ENCODE measurements around the gene MOBP.
"Not testable (repeated sequence)": the region's sequence is repeated elsewhere in the genome, so short reads cannot be mapped to it uniquely, and the experiment has no call there.

MOBP gene, protein sequence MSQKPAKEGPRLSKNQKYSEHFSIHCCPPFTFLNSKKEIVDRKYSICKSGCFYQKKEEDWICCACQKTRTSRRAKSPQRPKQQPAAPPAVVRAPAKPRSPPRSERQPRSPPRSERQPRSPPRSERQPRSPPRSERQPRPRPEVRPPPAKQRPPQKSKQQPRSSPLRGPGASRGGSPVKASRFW

DNA sequence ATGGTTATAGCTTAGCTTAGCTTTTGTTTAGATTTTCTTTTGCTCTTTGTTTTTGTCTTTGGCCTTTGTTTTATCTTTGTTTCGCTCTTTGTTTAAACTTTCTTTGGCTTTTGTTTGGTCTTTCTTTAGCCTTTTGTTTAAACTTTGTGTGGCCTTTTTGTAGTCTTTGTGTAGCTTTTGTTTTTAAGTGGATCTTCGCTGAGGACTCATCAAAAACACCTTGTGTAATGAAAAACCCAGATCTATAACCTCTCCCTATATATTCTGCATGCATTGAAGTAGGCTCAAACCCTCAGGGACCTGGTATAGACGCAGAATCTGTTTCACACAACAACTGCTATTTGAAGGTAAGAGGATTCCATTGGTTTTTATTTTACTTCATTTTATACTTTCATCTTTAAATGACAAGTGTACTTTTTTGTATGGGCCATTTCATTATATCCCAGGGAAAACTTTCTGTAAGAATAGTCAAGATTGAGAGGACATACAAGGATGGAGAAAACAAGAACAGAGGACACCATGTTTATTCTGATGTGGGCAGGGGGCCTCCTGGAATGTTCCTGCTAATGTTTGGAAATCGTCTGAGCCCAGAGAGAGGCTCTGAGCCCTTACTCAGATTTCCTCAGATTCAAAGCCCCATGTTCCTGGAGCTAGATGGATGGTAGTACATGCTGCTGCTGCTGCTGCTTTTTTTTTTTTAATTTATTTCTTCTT, at the start of gene MOBP:
Gene MOBP (plus strand): TSS at position 287 of the 714 bp plus-strand sequence. CDS start 34,390 bp downstream, outside the sequence.
- DNase-seq (ENCODE audit: insufficient read length, low spot score) (no peak), FAIRE-seq (no peak)

DNA sequence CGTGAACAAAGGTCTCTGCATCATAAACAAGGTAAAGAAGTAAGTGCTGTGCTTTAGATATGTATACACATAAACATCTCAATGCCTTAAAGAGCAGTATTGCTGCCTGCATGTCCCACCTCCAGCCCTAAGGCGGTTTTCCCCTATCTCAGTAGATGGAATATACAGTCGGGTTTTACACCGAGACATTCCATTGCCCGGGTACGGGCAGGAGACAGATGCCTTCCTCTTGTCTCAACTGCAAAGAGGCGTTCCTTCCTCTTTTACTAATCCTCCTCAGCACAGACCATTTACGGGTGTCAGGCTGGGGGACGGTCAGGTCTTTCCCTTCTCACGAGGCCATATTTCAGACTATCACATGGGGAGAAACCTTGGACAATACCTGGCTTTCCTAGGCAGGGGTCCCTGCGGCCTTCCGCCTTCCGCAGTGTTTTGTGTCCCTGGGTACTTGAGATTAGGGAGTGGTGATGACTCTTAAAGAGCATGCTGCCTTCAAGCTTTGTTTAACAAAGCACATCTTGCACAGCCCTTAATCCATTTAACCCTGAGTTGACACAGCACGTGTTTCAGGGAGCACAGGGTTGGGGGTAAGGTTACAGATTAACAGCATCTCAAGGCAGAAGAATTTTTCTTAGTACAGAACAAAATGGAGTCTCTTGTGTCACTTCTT, 48.8 kb upstream of the MOBP start:
- DNase-seq (ENCODE audit: insufficient read length, low spot score); FAIRE-seq: not testable (repeated sequence)

DNA sequence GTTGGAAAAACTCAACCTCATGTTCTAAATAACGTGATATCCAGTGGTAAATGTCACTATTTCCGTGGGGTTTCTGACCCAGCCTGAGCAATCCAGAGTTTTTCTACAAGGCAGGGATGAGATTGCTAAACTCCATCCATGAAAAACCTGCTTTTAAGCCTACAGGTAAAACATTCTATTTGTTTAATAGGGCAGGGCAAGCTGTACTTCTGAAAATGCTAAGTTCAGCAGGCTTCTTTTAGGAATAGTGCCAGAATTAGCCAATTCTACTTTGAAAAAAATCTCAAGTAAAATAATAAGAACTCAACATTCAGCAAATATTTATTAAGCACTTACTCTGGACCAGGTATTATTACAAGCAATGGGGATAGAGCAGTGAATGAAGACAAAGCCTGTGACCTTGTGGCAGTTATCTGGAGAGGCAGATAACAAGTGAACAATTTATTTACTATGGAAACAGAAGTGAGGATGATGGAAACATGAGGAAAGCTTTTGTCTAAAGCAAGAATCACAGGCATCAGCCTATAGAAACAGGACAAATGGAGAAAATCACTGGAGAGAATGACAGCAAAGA, 47.7 kb upstream of the MOBP start:
- DNase-seq (ENCODE audit: insufficient read length, low spot score) (no peak), FAIRE-seq (no peak)

DNA sequence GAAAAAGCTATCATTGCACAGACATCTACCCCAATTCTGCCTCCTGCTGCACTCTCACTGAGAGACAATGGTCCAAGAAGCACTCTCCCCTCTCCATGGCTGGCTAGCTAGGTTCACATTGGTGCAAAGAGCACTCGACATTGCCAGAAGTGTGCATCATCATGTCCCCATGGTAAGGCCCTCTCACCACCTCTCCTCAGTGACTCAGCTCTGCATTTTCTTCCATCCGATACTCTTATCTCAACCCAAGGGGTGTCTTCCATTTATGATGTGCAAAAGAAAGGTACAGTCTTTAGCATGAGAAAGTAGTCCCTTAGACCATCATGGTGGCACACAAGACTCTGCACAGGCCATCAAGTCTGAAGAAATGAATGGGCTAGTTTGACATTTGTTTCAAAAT, 46.9 kb upstream of the MOBP start:
- FAIRE-seq (no peak), DNase-seq (ENCODE audit: insufficient read length, low spot score) (no peak)

DNA sequence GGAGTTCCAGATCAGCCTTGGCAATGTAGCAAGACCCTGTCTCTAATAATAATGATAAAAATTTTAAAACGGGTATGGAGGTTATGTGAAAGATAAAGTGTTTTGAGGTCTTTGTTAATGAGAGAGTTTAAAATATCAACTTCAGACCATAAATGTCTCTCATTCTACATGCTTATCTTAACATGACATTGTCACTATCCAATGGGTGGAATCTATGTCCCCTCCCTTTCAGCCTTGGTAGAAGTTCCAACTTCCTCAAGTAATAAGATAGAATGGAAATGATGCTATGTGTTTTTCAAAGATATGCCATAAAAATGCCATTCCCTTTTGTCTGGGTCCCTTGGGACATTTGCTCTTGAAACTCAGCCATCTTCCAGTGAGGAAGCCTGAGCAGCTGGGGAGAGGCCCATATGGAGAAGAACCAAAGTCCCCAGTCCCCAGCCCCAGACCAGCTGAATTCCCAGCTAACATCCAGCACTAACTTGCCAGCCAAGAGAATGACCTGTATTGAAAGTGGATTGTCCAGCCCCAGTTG, 44.0 kb upstream of the MOBP start:
- FAIRE-seq (no peak), DNase-seq (ENCODE audit: insufficient read length, low spot score) (no peak)

DNA sequence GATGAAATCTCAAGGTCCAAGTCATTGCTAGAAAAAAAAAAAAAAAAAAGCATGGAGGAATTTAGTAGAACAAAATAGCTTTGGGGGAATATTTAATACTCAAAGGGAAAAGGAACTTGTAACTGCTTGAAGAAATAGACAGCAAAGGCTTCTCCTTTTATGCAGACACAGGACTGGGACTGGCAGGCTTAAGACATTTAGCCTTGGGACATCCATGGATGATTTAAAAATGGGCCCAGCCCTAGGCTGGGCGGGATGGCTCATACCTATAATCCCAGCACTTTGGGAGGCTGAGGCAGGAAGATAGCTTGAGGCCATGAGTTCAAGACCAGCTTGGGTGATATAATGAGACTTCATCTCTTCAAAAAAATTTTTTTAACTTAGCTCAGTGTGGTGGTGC, 41.2 kb upstream of the MOBP start:
- FAIRE-seq (no peak), DNase-seq (ENCODE audit: insufficient read length, low spot score) (no peak)

DNA sequence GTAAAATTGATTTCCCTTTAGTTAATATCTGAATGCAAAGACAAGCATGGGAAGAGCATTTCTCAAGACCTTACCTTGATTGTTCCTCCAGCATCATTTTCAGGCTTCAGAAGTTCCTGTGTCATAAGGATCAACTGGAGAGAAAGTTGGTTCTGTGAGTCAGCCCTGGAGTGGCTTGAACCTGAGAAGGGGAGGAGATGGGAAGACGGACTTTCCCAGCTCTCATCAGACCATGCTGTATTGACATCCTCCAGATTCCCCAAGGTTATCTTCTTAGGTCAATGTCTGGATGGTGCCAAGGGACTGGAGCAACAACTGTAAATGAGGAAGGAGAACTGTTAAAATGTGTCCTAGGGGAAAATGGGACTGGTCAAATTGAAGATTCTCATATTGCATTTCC, 40.0 kb upstream of the MOBP start:
- FAIRE-seq: no peak
- DNase-seq (ENCODE audit: insufficient read length, low spot score): no peak

DNA sequence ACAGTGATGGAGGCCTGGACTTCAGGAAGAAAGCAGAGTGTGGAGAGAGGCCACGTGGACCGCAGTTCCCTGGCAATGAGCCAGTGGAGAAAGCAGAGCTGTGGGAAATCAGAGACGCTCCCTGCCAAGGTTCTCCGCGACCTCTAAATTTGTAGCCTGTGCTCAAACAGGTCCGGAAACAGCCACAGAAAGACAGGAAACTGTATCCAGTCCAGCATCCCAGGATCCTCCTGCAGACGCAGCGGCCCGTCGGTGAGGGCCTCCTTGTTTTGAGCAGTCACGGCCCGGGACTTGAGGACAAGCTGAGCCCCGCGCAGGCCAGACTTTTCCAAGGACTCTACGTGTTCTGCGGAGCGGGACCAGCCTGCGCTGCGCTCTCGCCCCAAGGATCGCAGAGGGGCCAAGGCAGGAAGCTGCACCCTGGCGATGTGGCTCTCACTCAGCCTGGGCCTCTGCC, 38.7 kb upstream of the MOBP start:
- DNase-seq (ENCODE audit: insufficient read length, low spot score) (no peak), FAIRE-seq (no peak)

DNA sequence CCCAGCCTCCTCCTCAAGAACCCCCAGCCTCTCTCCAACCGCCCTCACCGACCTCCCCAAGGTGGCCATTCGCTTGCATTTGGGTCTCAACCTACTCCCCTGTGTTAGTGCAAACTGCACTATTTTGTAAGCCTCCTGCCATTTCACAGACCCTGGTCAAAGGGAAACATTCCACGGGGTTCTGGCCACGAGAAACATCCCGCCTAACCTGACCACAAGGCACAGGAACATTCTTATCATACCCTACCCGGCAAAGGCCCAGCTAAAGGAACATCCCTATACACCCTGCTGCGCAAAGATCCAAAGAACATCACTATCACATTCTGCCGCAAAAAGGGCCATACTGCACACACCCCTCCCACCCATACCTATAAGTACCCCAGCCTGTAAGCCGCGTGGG, 38.0 kb upstream of the MOBP start:
- FAIRE-seq: no peak
- DNase-seq (ENCODE audit: insufficient read length, low spot score): no peak

DNA sequence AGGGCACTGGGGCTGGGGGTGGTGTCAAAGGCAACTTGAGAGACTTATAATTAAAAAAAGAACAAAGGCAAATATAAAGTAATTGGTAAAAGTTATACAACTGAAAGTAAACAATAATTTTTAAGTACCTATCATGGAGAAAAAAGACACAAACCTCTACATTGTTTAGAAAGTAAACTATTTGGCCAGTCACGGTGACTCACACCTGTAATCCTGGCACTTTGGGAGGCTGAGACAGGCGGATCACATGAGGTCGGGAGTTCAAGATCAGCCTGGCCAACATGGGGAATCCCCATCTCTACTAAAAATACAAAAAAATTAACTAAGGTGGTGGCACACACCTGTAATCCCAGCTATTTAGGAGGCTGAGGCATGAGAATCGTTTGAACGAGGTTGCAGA, 35.1 kb upstream of the MOBP start:
- DNase-seq (ENCODE audit: insufficient read length, low spot score) (no peak), FAIRE-seq (no peak)

DNA sequence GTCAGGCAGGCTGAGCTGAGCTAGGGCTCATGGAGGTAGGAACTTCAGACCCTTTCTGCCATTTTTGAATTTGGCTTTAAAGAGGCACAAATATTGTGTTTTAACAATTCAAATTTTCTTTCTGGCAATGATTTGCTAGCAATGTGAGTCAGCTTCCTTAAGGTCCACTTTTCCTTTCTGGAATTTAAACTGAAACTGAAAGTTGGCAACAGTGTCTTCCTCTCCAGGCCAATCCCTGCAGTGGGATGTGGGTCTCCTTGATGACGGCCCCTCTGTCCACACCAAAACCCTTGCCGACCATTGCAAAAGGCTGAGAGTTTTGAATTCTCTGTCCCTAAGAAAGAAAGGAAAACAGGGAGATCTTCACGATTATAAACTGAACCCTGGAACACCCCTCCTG, 33.8 kb upstream of the MOBP start:
- no peak for FAIRE-seq

DNA sequence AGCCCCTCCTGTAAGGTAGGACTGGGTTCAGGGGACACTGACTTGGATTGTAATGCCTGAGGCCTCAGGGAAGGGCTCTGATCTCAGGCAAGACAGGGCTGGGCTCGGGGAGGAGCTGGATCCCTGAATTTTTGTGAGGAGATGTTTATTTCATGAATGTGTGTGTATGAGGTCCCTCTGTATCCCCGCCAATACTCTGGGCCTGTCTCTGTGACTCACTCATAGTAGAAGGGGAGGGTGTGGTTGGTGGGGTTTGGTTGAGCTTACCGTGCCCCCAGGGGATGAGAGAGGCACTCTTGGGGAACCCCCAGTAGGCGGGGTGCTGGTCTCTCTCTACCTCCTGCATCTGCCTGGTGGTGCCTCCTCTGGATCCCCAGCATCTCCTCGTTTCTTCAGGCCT, 32.9 kb upstream of the MOBP start:
- no peak for FAIRE-seq
- DNase-seq (ENCODE audit: insufficient read length, low spot score): no peak

More for the DNA sequence above, 33.8 kb upstream of the MOBP start:
- no peak for DNase-seq (ENCODE audit: insufficient read length, low spot score)

DNA sequence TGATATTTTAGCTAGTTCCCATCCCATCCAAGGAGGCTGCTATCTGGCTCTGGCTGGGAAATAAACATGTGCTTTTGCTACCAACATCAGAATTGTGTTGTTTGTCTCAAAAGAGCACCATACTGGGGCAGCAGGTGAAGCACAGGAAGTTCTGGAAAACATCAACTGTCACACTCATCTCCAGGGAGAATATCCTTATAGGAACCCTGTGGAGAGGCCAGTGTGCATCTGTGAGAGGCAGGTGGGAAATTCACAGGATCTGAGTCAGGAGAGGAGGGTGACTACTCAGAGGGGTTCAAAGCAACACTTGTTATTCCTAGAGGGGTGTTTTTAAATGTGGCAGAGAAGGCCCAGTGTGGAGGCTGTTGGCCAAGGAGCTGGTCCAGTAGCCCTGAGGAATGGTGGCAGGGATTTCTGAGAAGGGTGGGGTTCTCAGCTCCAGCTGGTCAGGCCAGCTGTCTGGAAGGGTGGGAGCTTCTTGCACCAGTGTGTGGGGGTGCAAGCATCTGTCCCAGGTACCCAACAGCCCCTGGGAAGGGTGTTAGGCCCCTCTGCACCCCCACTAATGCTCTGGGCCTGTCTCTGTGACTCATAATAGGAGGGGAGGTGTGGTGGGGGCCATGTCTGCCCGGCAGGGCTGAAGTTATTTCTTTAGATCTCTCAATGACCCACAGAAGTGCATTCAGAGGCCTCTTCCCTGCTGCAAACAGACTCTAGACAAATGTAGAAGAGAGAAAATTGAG, 32.3 kb upstream of the MOBP start:
- no peak for DNase-seq (ENCODE audit: insufficient read length, low spot score)

DNA sequence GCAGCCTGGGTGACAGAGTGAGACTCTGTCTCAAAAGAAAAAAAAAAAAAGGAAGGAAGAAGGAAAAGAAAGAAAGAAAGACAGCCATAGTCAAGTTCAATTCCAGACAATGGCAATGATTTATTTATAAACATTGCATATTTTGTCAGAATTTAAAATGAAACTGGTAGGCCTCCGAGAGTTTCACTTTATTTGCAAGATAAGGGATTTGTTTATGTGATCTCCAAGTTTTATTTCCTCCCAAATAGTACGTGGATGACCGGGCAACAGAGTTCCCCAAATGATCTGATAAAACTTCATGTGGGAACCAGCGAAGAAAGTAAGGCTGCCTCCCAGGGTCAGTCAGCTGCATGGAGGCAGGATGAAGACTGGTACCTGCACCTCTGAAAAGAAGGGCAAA, 28.6 kb upstream of the MOBP start:
- FAIRE-seq (no peak), DNase-seq (ENCODE audit: insufficient read length, low spot score) (no peak)

More for the DNA sequence above, 32.3 kb upstream of the MOBP start:
- no peak for FAIRE-seq

DNA sequence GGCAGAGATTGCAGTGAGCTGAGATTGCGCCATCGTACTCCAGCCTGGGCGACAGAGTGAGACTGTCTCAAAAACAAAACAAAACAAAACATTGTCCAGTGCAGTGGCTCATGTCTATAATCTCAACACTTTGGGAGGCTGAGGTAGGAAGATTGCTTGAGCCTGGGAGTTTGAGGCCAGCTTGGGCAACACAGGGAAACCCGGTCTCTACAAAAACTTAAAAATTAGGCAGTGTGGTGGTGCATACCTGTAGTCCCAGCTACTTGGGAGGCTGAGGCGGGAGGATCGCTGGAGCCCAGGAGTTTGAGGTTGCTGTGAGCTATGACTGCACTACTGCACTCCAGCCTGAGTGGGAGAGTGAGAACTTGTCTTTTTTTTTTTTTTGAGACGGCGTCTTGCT, 27.2 kb upstream of the MOBP start:
- FAIRE-seq: no peak
- DNase-seq (ENCODE audit: insufficient read length, low spot score): no peak

DNA sequence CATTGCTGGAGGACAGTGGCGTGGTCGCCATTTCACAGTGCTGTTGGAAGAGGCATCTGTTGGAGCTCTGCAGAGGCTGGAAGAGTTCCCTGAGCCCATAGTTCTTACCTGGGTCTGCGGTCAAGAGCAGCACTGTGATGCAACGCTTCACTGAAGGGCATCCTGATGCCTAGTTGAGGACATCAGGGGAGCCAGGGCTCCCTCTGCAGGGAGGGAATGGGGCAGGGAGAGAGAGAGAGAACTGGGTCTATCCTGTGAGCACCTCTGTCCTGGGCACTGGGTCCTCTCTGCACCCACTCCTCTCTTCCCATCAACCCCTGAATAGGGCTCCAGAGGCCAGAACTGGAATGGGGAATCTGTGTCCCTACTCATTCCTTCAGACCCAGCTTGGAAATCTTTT, 23.9 kb upstream of the MOBP start:
- no peak for DNase-seq (ENCODE audit: insufficient read length, low spot score)

DNA sequence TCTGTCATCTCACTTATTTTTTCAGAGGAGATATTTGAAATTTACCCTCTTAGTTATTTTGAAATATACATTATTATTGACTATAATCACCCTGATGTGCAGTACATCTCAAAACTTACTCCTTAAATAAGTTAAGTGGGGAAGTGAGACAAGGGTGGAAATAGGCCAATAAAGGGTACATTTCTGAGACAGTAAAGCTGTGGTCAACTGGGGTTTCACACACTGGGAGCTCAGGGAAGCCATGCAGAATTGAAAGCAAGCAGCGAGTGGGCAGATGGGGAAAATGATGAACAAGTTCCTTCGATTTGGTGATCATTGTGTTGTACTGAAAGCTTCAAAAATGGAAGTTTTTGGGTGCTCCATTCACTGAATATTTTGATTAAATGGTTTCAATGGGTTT, 21.6 kb upstream of the MOBP start:
- DNase-seq (ENCODE audit: insufficient read length, low spot score): no peak
- FAIRE-seq: no peak

More for the DNA sequence above, 23.9 kb upstream of the MOBP start:
- FAIRE-seq: no peak

DNA sequence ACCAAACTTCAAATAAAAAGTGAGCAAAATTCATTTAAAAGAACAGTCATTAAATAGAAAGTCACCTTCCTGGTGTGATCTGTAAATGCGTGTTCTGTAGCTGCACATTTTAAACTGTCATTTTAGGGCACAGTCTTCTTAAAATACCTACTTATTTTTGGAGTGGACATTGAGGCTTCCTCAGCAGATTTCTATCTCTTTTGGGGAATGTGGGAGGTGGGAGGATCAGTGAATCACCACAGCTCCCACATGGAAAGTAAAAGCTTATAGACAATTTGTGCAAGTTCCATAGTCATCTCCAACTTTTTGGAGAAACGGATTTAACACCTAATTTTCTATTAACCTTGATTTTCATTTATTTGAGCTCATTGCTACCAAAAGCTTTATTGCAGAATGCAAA, 21.0 kb upstream of the MOBP start:
- no peak for FAIRE-seq
- no peak for DNase-seq (ENCODE audit: insufficient read length, low spot score)

DNA sequence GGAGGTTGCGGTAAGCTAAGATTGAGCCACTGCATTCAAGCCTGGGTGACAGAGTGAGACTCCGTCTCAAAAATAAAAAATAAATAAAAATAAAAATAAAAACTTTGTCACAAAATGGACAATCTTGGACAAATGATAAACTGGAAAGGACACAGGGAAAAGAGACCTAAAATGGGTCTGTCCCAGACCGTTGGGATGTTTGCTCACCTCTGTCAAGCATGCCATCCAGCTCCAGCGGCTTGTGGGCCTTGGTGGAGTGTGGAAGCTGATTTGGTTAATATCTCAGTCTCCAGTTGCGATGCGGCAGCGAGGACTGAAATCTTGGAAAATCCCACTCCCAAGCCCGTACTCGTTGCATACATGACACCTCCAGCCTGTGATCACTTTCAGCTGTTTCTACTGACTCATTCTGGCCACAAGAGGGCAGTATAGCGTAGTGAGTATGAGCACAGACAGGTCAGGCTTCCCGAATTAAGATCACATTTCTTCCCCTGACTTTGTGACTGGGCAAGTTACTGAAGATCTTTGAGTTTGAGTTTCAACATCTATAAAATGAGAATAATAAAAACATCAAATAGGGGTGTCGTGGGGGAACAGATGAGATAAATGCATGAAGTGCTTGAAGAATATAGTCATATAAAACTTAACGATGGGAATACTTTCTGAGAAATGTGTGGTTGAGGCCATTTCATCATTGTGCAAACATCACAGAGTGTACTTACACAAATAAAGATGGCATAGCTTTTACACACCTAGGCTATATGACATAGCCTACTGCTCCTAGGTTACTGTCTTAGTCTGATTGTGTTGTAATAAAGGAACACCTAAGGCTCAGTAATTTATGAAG, 19.6 kb upstream of the MOBP start:
- DNase-seq (ENCODE audit: insufficient read length, low spot score) (peak; percentile 80), FAIRE-seq (peak; percentile 33)

All from HTR-8/SVneo (cell line).